Measurements from ENCODE around the gene ZXDC.

- TF ChIP-seq, protein P1, sequence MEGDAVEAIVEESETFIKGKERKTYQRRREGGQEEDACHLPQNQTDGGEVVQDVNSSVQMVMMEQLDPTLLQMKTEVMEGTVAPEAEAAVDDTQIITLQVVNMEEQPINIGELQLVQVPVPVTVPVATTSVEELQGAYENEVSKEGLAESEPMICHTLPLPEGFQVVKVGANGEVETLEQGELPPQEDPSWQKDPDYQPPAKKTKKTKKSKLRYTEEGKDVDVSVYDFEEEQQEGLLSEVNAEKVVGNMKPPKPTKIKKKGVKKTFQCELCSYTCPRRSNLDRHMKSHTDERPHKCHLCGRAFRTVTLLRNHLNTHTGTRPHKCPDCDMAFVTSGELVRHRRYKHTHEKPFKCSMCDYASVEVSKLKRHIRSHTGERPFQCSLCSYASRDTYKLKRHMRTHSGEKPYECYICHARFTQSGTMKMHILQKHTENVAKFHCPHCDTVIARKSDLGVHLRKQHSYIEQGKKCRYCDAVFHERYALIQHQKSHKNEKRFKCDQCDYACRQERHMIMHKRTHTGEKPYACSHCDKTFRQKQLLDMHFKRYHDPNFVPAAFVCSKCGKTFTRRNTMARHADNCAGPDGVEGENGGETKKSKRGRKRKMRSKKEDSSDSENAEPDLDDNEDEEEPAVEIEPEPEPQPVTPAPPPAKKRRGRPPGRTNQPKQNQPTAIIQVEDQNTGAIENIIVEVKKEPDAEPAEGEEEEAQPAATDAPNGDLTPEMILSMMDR (optimal IDR thresholded peaks at IDR 0.05 in 1 of 3, IDR thresholded peaks at IDR 0.05 in 1 of 3, conservative IDR thresholded peaks at IDR 0.05 in 1 of 3; ENCODE audit: extremely low read depth in 1 of 3, insufficient read depth in 2 of 3, low read length in 3 of 3), result no peak
- TF ChIP-seq EZH2 (IDR thresholded peaks at IDR 0.05; ENCODE audit: low read length), result no peak
Observed at GRCh38 chr3:126402666-126403302, 72.9 kb downstream of the ZXDC start.

Measured in keratinocyte (primary cell).